K562 (cell line): Measurements from ENCODE around the gene FGF12.

Source experiments
- PHB ChIP-seq: fragments of 250-450 bp; sonication (Bioruptor Pico); IDR thresholded peaks from 2 replicates; pipeline ENCODE4 v1.5.0; 2021
- POLR2A ChIP-seq: fragments of 450-650 bp; conservative IDR thresholded peaks from 2 replicates; pipeline ENCODE4 v1.6.1; 2016
- ZNF263 ChIP-seq: sonication (generic); formaldehyde crosslinking; IDR thresholded peaks from 2 replicates; pipeline ENCODE4 v1.8.0; 2022; ENCODE audit warnings: mild to moderate bottlenecking, missing genetic modification reagents, borderline replicate concordance

GRCh38 chr3:192409201-192409837 lies 318.0 kb downstream of the FGF12 start:
- TF ChIP-seq PHB (no peak), ZNF263 (CRISPR knock-in tag) (no peak), POLR2A (no peak)
